Esophagus squamous epithelium (tissue), 4 donors: ENCODE data around the gene SMARCE1.

ENCODE experiments used
- POLR2A ChIP-seq, 4 donors: fragments of 450-650 bp; IDR thresholded peaks; one replicate each; pipeline ENCODE4 v1.6.1; 2017; ENCODE audit warnings: antibody characterized with exemption in 4 of 4, mild to moderate bottlenecking in 4 of 4, moderate library complexity in 3 of 4
- TF ChIP-seq, protein P1 (sequence below), 6 experiments: fragments of 450-650 bp in 4 of 6; fragments of 200-600 bp in 2 of 6; sonication (generic) in 2 of 6; IDR thresholded peaks; one replicate each; pipeline ENCODE4 v1.5.1; 2016 to 2019; ENCODE audit warnings: antibody characterized with exemption in 6 of 6, mild to moderate bottlenecking in 4 of 6, moderate library complexity in 4 of 6

DNA sequence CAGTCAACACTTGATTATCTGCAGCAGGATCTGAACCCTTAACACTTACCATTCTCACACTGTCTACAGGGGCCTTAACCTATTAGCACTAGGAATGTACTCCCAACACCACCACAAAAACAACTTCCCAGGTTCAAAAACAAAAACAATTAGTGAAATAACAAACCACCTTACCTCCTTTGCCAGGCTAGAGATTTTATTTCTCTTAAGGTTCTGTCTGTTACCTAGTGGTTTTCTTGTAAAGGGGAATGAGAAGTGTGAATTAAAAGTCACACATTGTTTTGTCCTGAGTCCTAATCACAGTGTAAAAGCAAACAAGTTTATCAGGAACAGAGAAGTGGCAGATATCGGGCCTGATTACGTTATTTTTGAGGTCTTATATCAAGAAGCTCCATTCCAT, 9.7 kb downstream of the SMARCE1 start:
- TF ChIP-seq, protein P1, sequence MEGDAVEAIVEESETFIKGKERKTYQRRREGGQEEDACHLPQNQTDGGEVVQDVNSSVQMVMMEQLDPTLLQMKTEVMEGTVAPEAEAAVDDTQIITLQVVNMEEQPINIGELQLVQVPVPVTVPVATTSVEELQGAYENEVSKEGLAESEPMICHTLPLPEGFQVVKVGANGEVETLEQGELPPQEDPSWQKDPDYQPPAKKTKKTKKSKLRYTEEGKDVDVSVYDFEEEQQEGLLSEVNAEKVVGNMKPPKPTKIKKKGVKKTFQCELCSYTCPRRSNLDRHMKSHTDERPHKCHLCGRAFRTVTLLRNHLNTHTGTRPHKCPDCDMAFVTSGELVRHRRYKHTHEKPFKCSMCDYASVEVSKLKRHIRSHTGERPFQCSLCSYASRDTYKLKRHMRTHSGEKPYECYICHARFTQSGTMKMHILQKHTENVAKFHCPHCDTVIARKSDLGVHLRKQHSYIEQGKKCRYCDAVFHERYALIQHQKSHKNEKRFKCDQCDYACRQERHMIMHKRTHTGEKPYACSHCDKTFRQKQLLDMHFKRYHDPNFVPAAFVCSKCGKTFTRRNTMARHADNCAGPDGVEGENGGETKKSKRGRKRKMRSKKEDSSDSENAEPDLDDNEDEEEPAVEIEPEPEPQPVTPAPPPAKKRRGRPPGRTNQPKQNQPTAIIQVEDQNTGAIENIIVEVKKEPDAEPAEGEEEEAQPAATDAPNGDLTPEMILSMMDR (IDR thresholded peaks at IDR 0.05), result no peak
- no peak for TF ChIP-seq POLR2A (IDR thresholded peaks at IDR 0.05)
